CD14-positive monocyte (primary cell): ENCODE data around the gene RAC3. TPM values are rescaled to one million over a fixed set of nuclear protein-coding genes. Genes with fewer than 3 reads are reported as not detected.

Source experiments
- DNase-seq, 3 donors: peaks; one replicate each; pipeline ENCODE4 v3.0.0-alpha.2; 2011 to 2022
- H2AFZ ChIP-seq: 2 replicates; pipeline ENCODE4 v1.6.0; 2012; ENCODE audit warnings: mild to moderate bottlenecking, low read depth, low read length, inconsistent platforms; ENCODE audit not compliant: insufficient read depth, poor library complexity, severe bottlenecking
- H3K27ac ChIP-seq, 2 donors: 1 replicate in 1 of 2; 2 replicates in 1 of 2; pipeline ENCODE4 v1.5.1; 2012 to 2013; ENCODE audit warnings: low read length in 2 of 2, control low read depth in 1 of 2, inconsistent platforms in 1 of 2, low read depth in 1 of 2, mild to moderate bottlenecking in 1 of 2
- H3K27me3 ChIP-seq, 2 donors: one replicate each; pipeline versions ENCODE4 v1.6.0 to v1.6.1; 2011 to 2013; ENCODE audit warnings: low read length in 2 of 2; ENCODE audit not compliant: control insufficient read depth in 2 of 2, insufficient read depth in 2 of 2
- H3K36me3 ChIP-seq, 2 donors: replicated peaks in 1 of 2; 1 replicate in 1 of 2; 2 replicates in 1 of 2; pipeline versions ENCODE4 v1.5.1 to v1.6.1; 2012 to 2013; ENCODE audit warnings: low read length in 2 of 2, control low read depth in 1 of 2, inconsistent platforms in 1 of 2, mild to moderate bottlenecking in 1 of 2; ENCODE audit not compliant: insufficient read depth in 2 of 2, control insufficient read depth in 1 of 2
- H3K4me1 ChIP-seq, 2 donors: 1 replicate in 1 of 2; 2 replicates in 1 of 2; pipeline versions ENCODE4 v1.5.1 to v1.6.1; 2012 to 2013; ENCODE audit warnings: low read length in 2 of 2, control low read depth in 1 of 2, inconsistent platforms in 1 of 2, mild to moderate bottlenecking in 1 of 2, moderate library complexity in 1 of 2; ENCODE audit not compliant: insufficient read depth in 2 of 2, control insufficient read depth in 1 of 2
- H3K4me2 ChIP-seq: replicated peaks from 2 replicates; pipeline ENCODE3; 2012; ENCODE audit warnings: low read length, moderate library complexity, mild to moderate bottlenecking; ENCODE audit not compliant: poor library complexity, severe bottlenecking; ENCODE audit errors: extremely low read depth
- H3K4me3 ChIP-seq, 3 experiments: fragments of 200-600 bp in 1 of 3; sonication (generic) in 1 of 3; replicated peaks in 1 of 3; 1 replicate in 2 of 3; 2 replicates in 1 of 3; pipeline ENCODE4 v1.5.1; 2011 to 2013; ENCODE audit warnings: low read length in 3 of 3, mild to moderate bottlenecking in 3 of 3, control low read depth in 2 of 3, low read depth in 2 of 3, inconsistent platforms in 1 of 3, moderate library complexity in 1 of 3
- H3K79me2 ChIP-seq: 2 replicates; pipeline ENCODE4 v1.6.0; 2012; ENCODE audit warnings: mild to moderate bottlenecking, control low read depth, inconsistent platforms, low read length, moderate library complexity; ENCODE audit not compliant: insufficient read depth
- H3K9ac ChIP-seq: 2 replicates; pipeline ENCODE4 v1.6.0; 2017; ENCODE audit warnings: low read length, mild to moderate bottlenecking; ENCODE audit not compliant: insufficient read depth, poor library complexity, severe bottlenecking
- H3K9me3 ChIP-seq, 2 donors: replicated peaks in 1 of 2; 1 replicate in 1 of 2; 2 replicates in 1 of 2; pipeline versions ENCODE4 v1.5.1 to v1.6.1; 2012 to 2013; ENCODE audit warnings: low read length in 2 of 2, control low read depth in 1 of 2; ENCODE audit not compliant: control insufficient read depth in 1 of 2, insufficient read depth in 1 of 2
- H4K20me1 ChIP-seq: 2 replicates; pipeline ENCODE4 v1.6.0; 2012; ENCODE audit warnings: mild to moderate bottlenecking, low read length, control low read depth, moderate library complexity; ENCODE audit not compliant: insufficient read depth
- H3K27ac Mint-ChIP-seq, 7 donors: one replicate each; pipeline ENCODE4 v1.8.0; 2020; ENCODE audit warnings: mild to moderate bottlenecking in 7 of 7, mixed read lengths in 7 of 7, moderate library complexity in 6 of 7, inconsistent platforms in 2 of 7
- H3K27me3 Mint-ChIP-seq, 3 donors: one replicate each; pipeline ENCODE4 v1.8.0; 2021 to 2022; ENCODE audit warnings: low read depth in 3 of 3, mild to moderate bottlenecking in 3 of 3, mixed read lengths in 3 of 3, moderate library complexity in 3 of 3, inconsistent platforms in 1 of 3
- H3K36me3 Mint-ChIP-seq, 2 donors: one replicate each; pipeline ENCODE4 v1.8.0; 2020; ENCODE audit warnings: mixed read lengths in 2 of 2, inconsistent platforms in 1 of 2, mild to moderate bottlenecking in 1 of 2
- H3K4me1 Mint-ChIP-seq: one replicate; pipeline ENCODE4 v1.8.0; 2020; ENCODE audit warnings: mild to moderate bottlenecking, mixed read lengths
- H3K4me3 Mint-ChIP-seq, 2 donors: one replicate each; pipeline ENCODE4 v1.8.0; 2020; ENCODE audit warnings: mild to moderate bottlenecking in 2 of 2, mixed read lengths in 2 of 2, moderate library complexity in 1 of 2
- H3K9me3 Mint-ChIP-seq, 7 donors: one replicate each; pipeline ENCODE4 v1.8.0; 2020 to 2022; ENCODE audit warnings: mixed read lengths in 7 of 7, mild to moderate bottlenecking in 6 of 7, moderate library complexity in 6 of 7, inconsistent platforms in 2 of 7
- WGBS: methylation state at CpG from one replicate; pipeline ENCODE4 v1.1.5; 2013; ENCODE audit warnings: missing lambda C conversion rate; ENCODE audit not compliant: insufficient coverage; 5-methylcytosine and 5-hydroxymethylcytosine counted together
- intact Hi-C, 2 donors: fragments of 100-400 bp; cut with micrococcal nuclease; formaldehyde crosslinking; loops; one replicate each; pipeline versions ENCODE4 v1.15.0 to v1.15.1; 2023
- polyA plus RNA-seq, 3 donors: library from polyadenylated mRNA; depleted of rRNA in 1 of 3; unstranded in 2 of 3; stranded (reverse) in 1 of 3; fragments of 300-500 nt in 2 of 3; fragments of >200 nt in 1 of 3; fragmentation: Illumina TruSeq in 2 of 3; gene quantifications; 1 replicate in 2 of 3; 2 replicates in 1 of 3; pipeline ENCODE4 v1.2.3, GENCODE V29; 2012 to 2021
- TF ChIP-seq, protein P1 (sequence below): fragments of 200-600 bp; IDR thresholded peaks from one replicate; pipeline ENCODE4 v1.8.0; 2022; ENCODE audit warnings: antibody characterized with exemption, mild to moderate bottlenecking

Gene RAC3
- polyA plus RNA-seq, 3 donors, result 1.8 TPM; not detected in 2

- no peaks in the 10 kb centered on the region for H3K9me3 Mint-ChIP-seq
- H3K27ac Mint-ChIP-seq, result no peak overlapping the region
- Histone ChIP-seq H3K27ac (no peak overlapping the region), H4K20me1 (peaks cover 7% of the 10 kb centered on the region), H3K9ac (no peak overlapping the region), H3K4me2 (no peak overlapping the region), H3K4me1 (no peaks in the 10 kb centered on the region), H3K36me3 (peaks cover 4 to 9% of the 10 kb centered on the region in 2 donors), H3K27me3 (no peaks in the 10 kb centered on the region), H3K4me3 (no peak overlapping the region), H2AFZ (no peak overlapping the region), H3K9me3 (no peaks in the 10 kb centered on the region), H3K79me2 (no peaks in the 10 kb centered on the region)
- TF ChIP-seq, protein P1, sequence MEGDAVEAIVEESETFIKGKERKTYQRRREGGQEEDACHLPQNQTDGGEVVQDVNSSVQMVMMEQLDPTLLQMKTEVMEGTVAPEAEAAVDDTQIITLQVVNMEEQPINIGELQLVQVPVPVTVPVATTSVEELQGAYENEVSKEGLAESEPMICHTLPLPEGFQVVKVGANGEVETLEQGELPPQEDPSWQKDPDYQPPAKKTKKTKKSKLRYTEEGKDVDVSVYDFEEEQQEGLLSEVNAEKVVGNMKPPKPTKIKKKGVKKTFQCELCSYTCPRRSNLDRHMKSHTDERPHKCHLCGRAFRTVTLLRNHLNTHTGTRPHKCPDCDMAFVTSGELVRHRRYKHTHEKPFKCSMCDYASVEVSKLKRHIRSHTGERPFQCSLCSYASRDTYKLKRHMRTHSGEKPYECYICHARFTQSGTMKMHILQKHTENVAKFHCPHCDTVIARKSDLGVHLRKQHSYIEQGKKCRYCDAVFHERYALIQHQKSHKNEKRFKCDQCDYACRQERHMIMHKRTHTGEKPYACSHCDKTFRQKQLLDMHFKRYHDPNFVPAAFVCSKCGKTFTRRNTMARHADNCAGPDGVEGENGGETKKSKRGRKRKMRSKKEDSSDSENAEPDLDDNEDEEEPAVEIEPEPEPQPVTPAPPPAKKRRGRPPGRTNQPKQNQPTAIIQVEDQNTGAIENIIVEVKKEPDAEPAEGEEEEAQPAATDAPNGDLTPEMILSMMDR, result no peak
- peaks cover 2 to 14% of the 10 kb centered on the region in 2 donors for H3K36me3 Mint-ChIP-seq
- intact Hi-C loops, result no loop called here
- H3K4me1 Mint-ChIP-seq, result no peaks in the 10 kb centered on the region
- no peak for DNase-seq
- no peak overlapping the region for H3K4me3 Mint-ChIP-seq
- peaks cover 2 to 4% (median 2%) of the 10 kb centered on the region in 3 donors for H3K27me3 Mint-ChIP-seq
- WGBS, result 97% methylated on average over 15 of the region's 24 CpGs
These were observed 24.8 kb upstream of the RAC3 start for GRCh38 chr17:82006468-82007227.

- Histone ChIP-seq H2AFZ (no peak overlapping the region), H3K9me3 (no peaks in the 10 kb centered on the region), H3K27ac (no peak overlapping the region), H4K20me1 (peaks cover 7% of the 10 kb centered on the region), H3K4me1 (no peaks in the 10 kb centered on the region), H3K27me3 (no peaks in the 10 kb centered on the region), H3K9ac (no peak overlapping the region), H3K36me3 (peaks cover 9% of the 10 kb centered on the region in 2 donors), H3K4me2 (no peak overlapping the region), H3K4me3 (no peak overlapping the region), H3K79me2 (no peaks in the 10 kb centered on the region)
- Mint-ChIP-seq H3K4me1 (no peaks in the 10 kb centered on the region), H3K9me3 (no peaks in the 10 kb centered on the region), H3K4me3 (no peak overlapping the region), H3K27me3 (peaks cover 2 to 4% (median 2%) of the 10 kb centered on the region in 3 donors), H3K36me3 (peaks cover 2 to 14% of the 10 kb centered on the region in 2 donors), H3K27ac (no peak overlapping the region)
- TF ChIP-seq, protein P1, result no peak
- DNase-seq, result no peak
- intact Hi-C loops, result no loop called here
- 94% methylated on average over 5 of the region's 6 CpGs for WGBS
These were observed 24.3 kb upstream of the RAC3 start for GRCh38 chr17:82007228-82007494.
